ENCODE data around the gene MDH2.
"Not testable (repeated sequence)": the region's sequence is repeated elsewhere in the genome, so short reads cannot be mapped to it uniquely, and the experiment has no call there.

MDH2 gene

DNA sequence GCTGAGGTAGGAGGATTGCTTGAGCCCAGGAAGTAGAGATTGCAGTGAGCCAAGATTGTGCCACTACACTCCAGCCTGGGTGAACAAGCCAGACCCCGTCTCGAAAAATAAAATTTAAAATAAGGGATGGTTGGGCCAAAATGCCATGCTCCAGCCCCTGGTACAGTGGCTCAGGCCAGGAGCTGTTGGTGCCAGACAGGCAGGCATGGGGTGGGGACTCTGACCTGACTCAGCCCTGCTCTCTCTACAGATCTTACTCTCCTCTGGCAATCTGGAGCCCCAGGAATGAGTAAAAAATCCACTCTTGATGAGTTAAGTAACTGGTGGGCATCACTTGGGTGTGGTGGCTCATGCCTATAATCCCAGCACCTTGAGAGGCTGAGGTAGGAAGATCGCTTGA is 45.1 kb upstream of the MDH2 start:
- Histone ChIP-seq H3K79me2 (ENCODE audit: control insufficient read depth, low read length) (no peaks in the 10 kb centered on the region), H3K4me2 (ENCODE audit: low read length) (no peak overlapping the region), H3K9me3 (ENCODE audit: control insufficient read depth, insufficient read depth, low read length) (no peaks in the 10 kb centered on the region), H3F3A (ENCODE audit: control insufficient read depth, insufficient read depth) (no peaks in the 10 kb centered on the region), H3K27me3 (ENCODE audit: control insufficient read depth, low read length) (no peaks in the 10 kb centered on the region), H3K9me2 (replicated peaks; ENCODE audit: control insufficient read depth, low read length) (no peaks in the 10 kb centered on the region), H3K4me1 (ENCODE audit: control insufficient read depth, low read length) (no peaks in the 10 kb centered on the region), H3K36me3 (ENCODE audit: control insufficient read depth, low read length) (peaks cover 34% of the 10 kb centered on the region), H3K27ac (ENCODE audit: low read depth, low read length) (no peak overlapping the region), H4K20me1 (ENCODE audit: control insufficient read depth, insufficient read depth, low read depth, low read length) (no peaks in the 10 kb centered on the region), H3K4me3 (ENCODE audit: low read length) (no peak overlapping the region)
- TF ChIP-seq, protein P1, sequence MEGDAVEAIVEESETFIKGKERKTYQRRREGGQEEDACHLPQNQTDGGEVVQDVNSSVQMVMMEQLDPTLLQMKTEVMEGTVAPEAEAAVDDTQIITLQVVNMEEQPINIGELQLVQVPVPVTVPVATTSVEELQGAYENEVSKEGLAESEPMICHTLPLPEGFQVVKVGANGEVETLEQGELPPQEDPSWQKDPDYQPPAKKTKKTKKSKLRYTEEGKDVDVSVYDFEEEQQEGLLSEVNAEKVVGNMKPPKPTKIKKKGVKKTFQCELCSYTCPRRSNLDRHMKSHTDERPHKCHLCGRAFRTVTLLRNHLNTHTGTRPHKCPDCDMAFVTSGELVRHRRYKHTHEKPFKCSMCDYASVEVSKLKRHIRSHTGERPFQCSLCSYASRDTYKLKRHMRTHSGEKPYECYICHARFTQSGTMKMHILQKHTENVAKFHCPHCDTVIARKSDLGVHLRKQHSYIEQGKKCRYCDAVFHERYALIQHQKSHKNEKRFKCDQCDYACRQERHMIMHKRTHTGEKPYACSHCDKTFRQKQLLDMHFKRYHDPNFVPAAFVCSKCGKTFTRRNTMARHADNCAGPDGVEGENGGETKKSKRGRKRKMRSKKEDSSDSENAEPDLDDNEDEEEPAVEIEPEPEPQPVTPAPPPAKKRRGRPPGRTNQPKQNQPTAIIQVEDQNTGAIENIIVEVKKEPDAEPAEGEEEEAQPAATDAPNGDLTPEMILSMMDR (IDR thresholded peaks at IDR 0.05; ENCODE audit: low read depth, low read length, poor library complexity, severe bottlenecking) = no peak
- no peak for TF ChIP-seq EZH2phosphoT487 (IDR thresholded peaks at IDR 0.05; ENCODE audit: borderline replicate concordance, low read length)

DNA sequence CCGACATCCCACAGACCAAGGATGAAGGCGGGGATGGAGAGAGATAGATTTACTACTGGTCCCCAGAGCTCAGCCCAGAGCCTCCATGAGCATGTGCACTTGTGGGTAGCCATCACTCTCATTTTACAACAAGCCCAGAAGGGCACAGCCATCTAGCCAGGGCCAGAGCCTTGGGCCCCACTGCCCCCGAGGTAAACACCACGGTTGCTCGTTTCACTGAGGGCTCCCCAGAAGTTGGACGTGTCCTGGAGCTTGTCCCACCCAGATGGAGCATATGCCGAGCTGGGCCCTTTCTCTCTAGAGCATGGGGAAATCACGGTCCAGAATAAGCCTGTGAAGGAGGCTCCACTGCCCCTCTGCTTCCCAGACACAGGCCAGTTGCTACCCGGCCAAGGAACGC is 44.6 kb upstream of the MDH2 start:
- H3K4me3 ChIP-seq (ENCODE audit: low read length) = no peak overlapping the region
- peaks cover 29% of the 10 kb centered on the region for H3K36me3 ChIP-seq (ENCODE audit: control insufficient read depth, low read length)
- no peaks in the 10 kb centered on the region for H3K27me3 ChIP-seq (ENCODE audit: control insufficient read depth, low read length)
- no peaks in the 10 kb centered on the region for H3F3A ChIP-seq (ENCODE audit: control insufficient read depth, insufficient read depth)
- no peak for TF ChIP-seq EZH2phosphoT487 (IDR thresholded peaks at IDR 0.05; ENCODE audit: borderline replicate concordance, low read length)
- TF ChIP-seq, protein P1 (IDR thresholded peaks at IDR 0.05; ENCODE audit: low read depth, low read length, poor library complexity, severe bottlenecking) = no peak
- no peaks in the 10 kb centered on the region for H4K20me1 ChIP-seq (ENCODE audit: control insufficient read depth, insufficient read depth, low read depth, low read length)
- no peaks in the 10 kb centered on the region for H3K79me2 ChIP-seq (ENCODE audit: control insufficient read depth, low read length)
- H3K9me3 ChIP-seq (ENCODE audit: control insufficient read depth, insufficient read depth, low read length) = no peaks in the 10 kb centered on the region
- no peak overlapping the region for H3K4me2 ChIP-seq (ENCODE audit: low read length)
- no peaks in the 10 kb centered on the region for H3K4me1 ChIP-seq (ENCODE audit: control insufficient read depth, low read length)
- H3K9me2 ChIP-seq (replicated peaks; ENCODE audit: control insufficient read depth, low read length) = no peaks in the 10 kb centered on the region
- no peak overlapping the region for H3K27ac ChIP-seq (ENCODE audit: low read depth, low read length)

DNA sequence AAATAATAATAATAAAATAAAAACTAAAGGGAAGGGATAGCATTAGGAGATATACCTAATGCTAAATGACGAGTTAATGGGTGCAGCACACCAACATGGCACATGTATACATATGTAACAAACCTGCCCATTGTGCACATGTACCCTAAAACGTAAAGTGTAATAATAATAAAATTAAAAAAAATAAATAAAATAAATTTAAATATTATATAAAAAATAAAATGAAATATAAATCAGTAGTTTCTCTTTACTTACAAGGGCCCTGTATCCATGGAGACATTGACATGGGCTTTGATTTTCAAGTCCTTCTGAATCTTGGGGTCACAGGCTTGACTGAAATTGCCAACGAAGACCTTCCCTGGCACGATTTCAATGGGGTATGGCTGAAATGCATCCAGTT is 42.9 kb upstream of the MDH2 start:
- H3K36me3 ChIP-seq (ENCODE audit: control insufficient read depth, low read length) = peaks cover 30% of the 10 kb centered on the region
- not testable (repeated sequence) for H3F3A ChIP-seq (ENCODE audit: control insufficient read depth, insufficient read depth); H3K4me3 ChIP-seq (ENCODE audit: low read length); H3K27me3 ChIP-seq (ENCODE audit: control insufficient read depth, low read length); H3K79me2 ChIP-seq (ENCODE audit: control insufficient read depth, low read length); H4K20me1 ChIP-seq (ENCODE audit: control insufficient read depth, insufficient read depth, low read depth, low read length); H3K9me3 ChIP-seq (ENCODE audit: control insufficient read depth, insufficient read depth, low read length); H3K9me2 ChIP-seq (replicated peaks; ENCODE audit: control insufficient read depth, low read length); H3K27ac ChIP-seq (ENCODE audit: low read depth, low read length); H3K4me1 ChIP-seq (ENCODE audit: control insufficient read depth, low read length); H3K4me2 ChIP-seq (ENCODE audit: low read length)

DNA sequence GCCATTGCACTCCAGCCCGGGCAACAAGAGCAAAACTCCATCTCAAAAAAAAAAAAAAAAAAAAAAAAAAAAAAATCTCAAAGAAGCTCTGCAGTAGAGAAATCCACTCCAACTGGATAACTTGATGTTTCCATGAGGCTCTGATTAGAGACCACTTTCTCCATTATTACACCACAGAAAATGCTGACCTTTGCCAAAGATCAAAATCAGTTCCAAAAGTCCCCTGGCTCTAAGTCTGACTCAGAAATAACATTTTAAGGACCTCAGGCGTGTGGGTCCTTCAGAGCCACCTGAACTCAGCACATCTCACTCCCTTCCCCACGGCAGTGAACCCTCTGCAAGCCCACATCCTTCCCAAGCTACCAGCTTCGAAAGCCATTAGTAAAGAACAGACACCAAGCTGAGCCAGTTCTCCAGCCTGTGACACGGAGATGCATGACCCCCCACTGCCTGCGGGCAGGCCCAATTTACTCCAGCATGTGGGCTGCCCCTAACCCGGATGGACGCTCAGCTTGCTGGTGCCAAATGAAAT is 39.7 kb upstream of the MDH2 start:
- TF ChIP-seq, protein P1 (IDR thresholded peaks at IDR 0.05; ENCODE audit: low read depth, low read length, poor library complexity, severe bottlenecking) = no peak
- TF ChIP-seq EZH2phosphoT487 (IDR thresholded peaks at IDR 0.05; ENCODE audit: borderline replicate concordance, low read length) = no peak

More for the DNA sequence above, 39.7 kb upstream of the MDH2 start:
- Histone ChIP-seq H3K9me3 (ENCODE audit: control insufficient read depth, insufficient read depth, low read length) (no peaks in the 10 kb centered on the region), H3K4me3 (ENCODE audit: low read length) (no peak overlapping the region), H3K9me2 (replicated peaks; ENCODE audit: control insufficient read depth, low read length) (no peaks in the 10 kb centered on the region), H3K4me2 (ENCODE audit: low read length) (no peak overlapping the region), H3K79me2 (ENCODE audit: control insufficient read depth, low read length) (no peaks in the 10 kb centered on the region), H4K20me1 (ENCODE audit: control insufficient read depth, insufficient read depth, low read depth, low read length) (no peaks in the 10 kb centered on the region), H3K27me3 (ENCODE audit: control insufficient read depth, low read length) (no peaks in the 10 kb centered on the region), H3F3A (ENCODE audit: control insufficient read depth, insufficient read depth) (no peaks in the 10 kb centered on the region), H3K4me1 (ENCODE audit: control insufficient read depth, low read length) (0 out of 2 replicates have a peak, but pooled peaks cover 4% of the 10 kb centered on the region), H3K36me3 (ENCODE audit: control insufficient read depth, low read length) (peaks cover 21% of the 10 kb centered on the region), H3K27ac (ENCODE audit: low read depth, low read length) (no peak overlapping the region)

Measured in DOHH2 (cell line).